Stimulated activated CD4-positive, alpha-beta T cell treated with anti-CD3 and anti-CD28 coated beads, Interleukin-12 subunit alpha, Interleukin-12 subunit beta, amount 100 ng/mL, for 24 hours (primary cell): ENCODE results near the gene LRRC74A.

Experiments used
- DNase-seq, 2 experiments: peaks; one replicate each; pipeline ENCODE4 v3.0.0-alpha.2; 2020; ENCODE audit warnings: low read depth in 2 of 2

LRRC74A gene

DNA sequence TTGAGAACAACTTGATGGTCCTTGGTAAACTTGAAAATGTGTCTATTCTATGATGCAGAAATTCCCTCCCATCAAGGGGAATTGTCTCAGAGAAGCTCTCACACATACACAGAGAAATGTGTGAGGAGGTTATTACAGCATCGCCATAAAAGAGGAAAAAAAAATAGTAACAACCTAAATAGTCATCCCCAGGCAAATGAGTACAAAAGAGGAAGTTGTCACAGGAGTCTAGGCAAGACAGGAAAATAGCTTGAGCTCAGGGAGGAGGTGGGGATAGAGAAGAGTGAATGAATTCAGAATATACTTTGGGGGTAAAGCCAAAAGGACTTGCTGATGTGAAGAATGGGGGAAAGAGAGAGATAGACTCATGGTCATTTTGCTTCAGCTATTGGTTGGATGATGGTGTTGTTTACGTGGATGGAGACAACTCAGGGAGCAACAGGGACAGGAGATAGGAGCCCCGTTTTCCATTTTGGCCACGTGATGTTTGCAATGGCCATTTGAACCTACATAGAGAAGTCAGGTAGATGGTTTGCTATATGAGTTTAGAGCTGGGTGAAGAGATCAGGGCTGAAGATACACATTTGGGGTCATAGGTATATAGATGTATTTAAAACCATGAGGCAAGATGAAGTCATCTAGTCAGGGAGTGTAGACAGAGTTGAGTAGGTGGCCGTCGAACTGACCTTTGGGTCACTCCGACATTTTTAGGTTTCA lies 20.3 kb downstream of the LRRC74A start:
- no peak for DNase-seq

DNA sequence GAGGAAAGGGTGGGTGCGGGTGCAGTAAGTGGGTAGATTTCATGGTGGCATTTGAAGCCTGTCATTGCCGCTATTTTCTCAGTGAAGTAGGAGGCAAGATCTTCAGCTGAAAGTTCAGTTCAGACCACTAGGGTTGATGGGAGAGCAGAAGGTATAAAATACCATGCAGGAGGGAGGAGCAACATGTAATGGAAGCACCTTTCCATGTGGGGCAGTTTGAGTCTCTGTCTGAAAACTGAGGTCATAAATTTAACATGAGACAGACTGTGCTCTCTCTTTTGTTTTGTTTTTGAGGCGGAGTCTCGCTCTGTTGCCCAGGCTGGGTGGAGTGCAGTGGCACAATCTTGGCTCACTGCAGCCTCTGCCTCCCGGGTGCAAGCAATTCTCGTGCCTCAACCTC lies 22.7 kb downstream of the LRRC74A start:
- DNase-seq, result no peak

GRCh38 chr14:76855066-76855465 lies 28.9 kb downstream of the LRRC74A start:
- DNase-seq, result no peak

DNA sequence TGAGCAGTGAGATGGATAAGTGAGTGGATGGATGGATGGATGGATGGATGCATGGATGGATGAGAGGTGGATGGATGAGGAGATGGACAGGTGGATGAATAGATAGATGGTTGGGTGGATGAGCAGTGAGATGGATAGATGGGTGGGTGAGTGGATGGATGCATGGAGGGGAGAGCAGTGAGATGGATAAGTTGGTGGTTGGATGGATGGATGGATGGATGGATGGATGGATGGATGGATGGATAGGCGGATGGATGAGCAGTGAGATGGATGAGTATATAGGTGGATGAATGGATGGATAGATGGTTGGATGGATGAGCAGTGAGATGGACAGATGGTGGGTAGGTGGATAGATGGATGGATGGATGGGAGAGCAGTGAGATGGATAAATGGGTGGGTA lies 30.6 kb downstream of the LRRC74A start:
- DNase-seq, result no peak

- DNase-seq, result no peak
These were observed 35.5 kb downstream of the LRRC74A start for GRCh38 chr14:76861574-76862255.

DNA sequence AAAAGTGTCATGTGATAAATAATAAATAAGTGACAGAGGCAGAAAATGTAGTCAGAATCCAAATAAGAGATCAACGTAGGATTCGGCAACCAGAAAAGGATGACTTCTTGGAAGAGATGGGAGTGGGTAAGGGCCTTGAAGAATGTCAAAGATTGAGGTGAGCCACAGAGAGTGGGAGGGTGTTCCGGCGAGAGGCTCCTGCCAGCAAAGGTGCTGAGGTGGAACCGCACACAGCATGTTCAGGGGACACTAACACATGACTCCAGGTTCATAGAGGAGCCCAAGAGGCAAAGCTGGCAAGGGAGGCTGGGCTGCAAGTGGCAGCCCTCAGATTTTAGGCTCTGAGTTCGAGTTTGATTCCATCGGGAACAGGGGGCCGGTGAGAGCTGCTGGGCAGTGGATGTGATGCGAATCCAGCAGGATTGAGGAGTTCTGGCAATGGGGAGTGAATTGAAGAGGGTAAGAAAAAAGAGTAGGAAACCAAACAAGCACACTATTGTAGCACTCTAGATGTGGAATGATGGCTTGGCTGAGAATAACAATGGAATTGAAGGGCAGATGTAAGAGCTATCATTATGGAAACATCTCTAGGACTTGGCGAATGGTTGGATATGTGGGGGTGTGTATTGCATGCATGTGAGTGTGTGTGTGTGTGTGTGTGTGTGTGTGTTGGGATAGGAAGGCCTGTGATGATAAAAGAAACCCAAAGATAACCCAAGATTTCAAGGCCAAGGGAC lies 36.5 kb downstream of the LRRC74A start:
- no peak for DNase-seq

DNA sequence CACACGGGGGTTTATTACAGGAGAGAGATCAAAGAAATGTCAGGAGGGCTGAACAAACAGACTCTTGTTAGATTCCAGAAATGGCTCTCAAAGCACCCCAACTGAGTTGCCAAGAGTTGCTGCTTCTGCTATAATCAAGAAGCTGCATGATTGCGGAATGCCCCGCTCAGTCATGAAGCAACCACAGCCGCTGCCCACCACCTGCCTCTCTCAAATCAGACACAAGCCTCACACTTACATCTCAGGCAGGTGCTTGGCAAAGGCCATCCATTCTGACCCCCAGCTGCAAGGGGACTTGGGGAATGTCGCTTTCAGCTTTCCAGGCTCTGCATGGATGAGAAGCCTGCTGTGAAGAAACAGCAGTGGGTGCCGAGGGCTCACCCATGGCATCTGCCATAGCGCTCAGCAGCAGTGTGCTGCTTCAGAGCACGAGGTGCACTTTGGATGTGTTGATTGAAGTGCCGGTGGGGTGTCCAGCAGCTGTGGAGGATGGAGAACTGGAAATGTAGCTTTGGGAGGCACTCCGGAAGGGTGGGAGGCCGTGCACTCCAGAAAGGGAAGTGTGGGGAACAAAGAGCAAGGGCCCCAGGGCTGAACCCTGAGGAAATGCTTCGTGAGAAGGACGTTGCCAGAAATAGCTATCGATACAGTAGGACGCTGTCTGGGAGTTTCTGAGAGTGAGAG lies 37.7 kb downstream of the LRRC74A start:
- no peak for DNase-seq

GRCh38 chr14:76866456-76866855 lies 40.2 kb downstream of the LRRC74A start:
- DNase-seq, result no peak

- peak in 1 of 2 experiments; percentile 17 for DNase-seq
These were observed 41.6 kb downstream of the LRRC74A start for GRCh38 chr14:76867516-76868453.

DNA sequence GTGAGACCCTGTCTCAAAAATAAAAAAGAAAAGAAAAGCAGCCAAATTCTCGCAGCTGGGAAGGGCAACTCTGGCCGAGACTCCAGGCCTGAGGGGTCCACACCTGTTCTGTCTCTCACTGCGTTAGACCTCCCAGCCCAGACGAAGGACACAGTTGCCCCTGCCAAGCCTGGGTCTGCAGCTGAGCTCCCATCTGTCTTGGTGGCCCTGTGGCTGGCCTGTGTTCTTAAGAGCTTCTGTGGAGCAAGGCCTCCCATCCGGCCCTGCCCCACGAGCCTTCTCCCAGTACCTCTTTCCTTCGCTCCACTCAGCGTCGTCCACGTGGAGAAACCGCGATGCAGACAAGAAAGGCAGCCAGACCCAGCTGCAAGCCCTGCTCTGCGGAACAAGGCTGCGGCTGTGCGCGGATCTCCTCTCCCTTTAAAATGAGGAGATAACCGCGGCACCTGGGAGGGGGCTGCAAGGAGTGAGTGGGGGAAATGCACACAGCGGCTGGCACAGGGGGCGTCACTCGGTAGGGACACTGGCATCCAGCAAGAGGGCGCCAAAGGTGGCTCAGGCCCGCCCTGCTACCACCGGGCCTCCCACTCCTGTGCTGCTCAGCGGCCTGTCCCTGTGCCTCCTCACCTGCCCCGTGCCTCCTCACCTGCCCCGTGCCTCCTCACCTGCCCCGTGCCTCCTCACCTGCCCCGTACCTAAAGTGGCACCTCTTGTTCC lies 42.4 kb downstream of the LRRC74A start:
- no peak for DNase-seq

DNA sequence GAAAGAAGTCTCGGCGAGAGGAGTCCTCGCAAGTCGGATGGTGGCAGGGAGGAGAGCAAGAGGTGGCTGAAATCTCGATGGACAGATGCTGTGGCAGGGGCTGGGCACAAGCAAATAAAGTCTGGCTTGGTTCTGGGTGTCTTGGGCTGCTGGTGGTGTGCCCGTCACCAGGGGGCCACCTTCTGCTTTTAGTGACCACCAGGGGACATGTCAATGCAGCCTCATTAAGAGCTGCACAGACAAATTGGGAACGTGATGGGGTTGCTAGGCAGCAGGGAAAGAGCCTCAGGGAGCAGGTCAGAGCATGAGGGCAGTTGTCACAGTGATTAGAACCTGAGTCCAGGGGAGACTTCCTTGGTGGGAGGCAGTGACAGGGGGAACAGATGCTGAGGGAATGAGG lies 44.0 kb downstream of the LRRC74A start:
- no peak for DNase-seq

- DNase-seq, result peak; percentile 39 to 57
These were observed 46.7 kb downstream of the LRRC74A start for GRCh38 chr14:76872796-76873432.

DNA sequence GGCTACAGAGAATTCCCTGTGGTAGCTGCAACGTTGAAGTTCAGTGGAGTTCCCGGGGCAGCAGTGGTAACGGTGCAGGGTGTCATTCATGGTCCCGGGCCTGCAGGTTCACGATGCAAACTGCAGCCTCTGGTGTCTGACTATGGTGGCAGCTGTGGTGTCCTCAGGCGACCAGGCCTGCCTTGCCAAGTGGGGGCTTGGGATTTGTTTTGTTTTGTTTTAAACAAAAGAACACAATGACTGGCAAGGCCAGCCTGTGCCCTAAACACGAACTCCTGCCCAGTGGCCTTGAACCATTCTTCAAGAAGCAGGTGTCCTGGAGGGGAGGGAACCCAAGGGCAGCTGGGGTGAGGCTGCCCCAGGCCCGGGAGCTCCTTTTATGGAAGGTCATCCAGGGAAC lies 48.5 kb downstream of the LRRC74A start:
- DNase-seq, result no peak

DNA sequence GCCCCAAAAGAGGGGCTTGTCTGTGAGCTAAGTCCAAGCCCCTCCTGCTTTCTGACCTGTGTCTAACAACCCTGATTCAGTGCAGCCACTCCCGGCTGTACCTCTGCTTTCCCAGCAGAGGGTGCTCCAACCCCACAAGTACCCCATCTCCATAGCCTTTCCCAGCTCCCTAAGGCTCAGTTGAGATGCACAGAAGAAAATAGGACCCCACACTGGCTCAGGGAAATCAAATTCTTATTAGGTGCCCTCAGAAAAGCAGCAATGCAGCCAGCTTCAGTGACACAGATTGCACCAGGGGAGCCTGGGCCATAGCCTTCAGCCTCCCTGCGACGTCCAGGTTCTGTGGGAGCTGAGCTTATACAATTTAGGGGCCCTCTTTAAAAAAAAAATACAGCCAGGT lies 49.9 kb downstream of the LRRC74A start:
- peak; percentile 11 to 41 for DNase-seq

DNA sequence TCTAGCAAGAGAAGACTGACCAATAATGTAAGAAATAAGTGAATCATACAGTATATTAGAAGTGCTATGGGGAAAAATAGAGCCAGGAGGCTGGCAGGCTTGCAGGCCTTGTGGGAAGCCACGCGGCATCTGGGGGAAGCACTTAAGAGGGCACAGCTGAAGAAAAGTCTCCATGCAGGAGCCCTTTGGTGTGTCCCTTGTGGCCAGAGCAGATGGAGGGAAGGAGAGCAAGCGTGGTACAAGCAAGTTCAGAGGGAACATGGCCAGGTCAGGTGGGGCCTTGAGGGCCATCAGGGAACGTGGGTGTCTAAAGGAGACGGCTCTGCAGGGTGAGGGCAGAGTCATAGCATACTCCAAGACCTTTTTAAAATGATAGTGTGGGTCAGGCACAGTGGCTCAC lies 51.7 kb downstream of the LRRC74A start:
- no peak for DNase-seq

DNA sequence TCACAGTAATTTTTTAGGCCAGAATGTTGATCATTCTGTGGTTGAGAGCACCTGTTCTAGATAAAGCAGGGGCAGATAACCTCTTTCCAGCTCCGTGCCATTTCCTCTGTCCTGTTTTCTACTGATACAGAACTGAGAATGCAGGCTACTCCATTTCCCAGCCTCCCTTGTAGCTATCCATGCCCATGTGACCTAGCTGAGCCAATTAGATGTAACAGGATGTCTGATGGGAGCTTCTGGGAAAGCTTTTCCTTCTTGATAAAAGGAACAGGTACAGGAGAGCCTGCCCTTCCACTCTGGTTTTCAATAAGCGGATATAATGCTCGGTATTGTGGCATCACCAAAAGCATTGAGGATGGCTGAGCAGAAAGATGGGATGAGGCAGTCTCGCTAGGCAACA lies 54.2 kb downstream of the LRRC74A start:
- DNase-seq, result no peak

GRCh38 chr14:76881348-76881747 lies 55.1 kb downstream of the LRRC74A start:
- DNase-seq, result no peak

DNA sequence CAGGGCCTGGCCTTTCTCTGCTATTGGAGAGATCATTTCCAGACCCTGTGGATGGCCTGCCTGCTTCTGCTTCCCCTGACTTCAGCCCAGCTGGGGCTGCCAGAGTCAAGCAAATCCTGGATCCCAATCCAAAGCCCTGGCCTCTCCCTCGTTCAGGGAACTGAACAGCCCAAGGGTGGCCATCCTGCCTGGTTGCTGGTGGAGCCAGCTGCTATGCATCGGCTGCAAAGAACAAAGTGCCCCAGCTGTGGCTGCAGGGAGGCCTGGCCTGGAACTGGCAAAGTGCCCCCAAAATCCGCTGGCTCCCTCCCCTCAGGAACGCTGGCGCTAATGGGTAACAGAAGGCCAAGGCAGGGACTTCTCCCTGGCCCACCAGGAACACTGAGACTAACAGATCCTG lies 56.4 kb downstream of the LRRC74A start:
- DNase-seq, result no peak

- no peak for DNase-seq
These were observed 57.2 kb downstream of the LRRC74A start for GRCh38 chr14:76883447-76883846.

- no peak for DNase-seq
These were observed 58.2 kb downstream of the LRRC74A start for GRCh38 chr14:76884394-76884793.
